Neural cell (in vitro differentiated cells): ENCODE results near the gene CAPN15. TPM values are rescaled to one million over a fixed set of nuclear protein-coding genes. Genes with fewer than 3 reads are reported as not detected.

Source experiments
- H2AFZ ChIP-seq: fragments of 200-600, 300-800 bp; sonication (generic), shearing (Covaris generic); 2 replicates; pipeline ENCODE4 v1.6.0; 2014; ENCODE audit warnings: low read depth, mild to moderate bottlenecking, antibody characterized with exemption, low read length, moderate library complexity
- H3F3A ChIP-seq: fragments of 200-600 bp; shearing (Covaris generic); 2 replicates; pipeline ENCODE4 v1.6.1; 2016; ENCODE audit warnings: mild to moderate bottlenecking, moderate library complexity, mixed read lengths, antibody characterized with exemption, low read length; ENCODE audit not compliant: insufficient read depth, poor library complexity, severe bottlenecking
- H3K27ac ChIP-seq: fragments of 200-600, 300-800 bp; sonication (generic), shearing (Covaris generic); 2 replicates; pipeline ENCODE4 v1.5.1; 2014; ENCODE audit warnings: mild to moderate bottlenecking, low read length, moderate library complexity
- H3K27me3 ChIP-seq: fragments of 300-800, 200-600 bp; sonication (generic), shearing (Covaris generic); 2 replicates; pipeline ENCODE4 v1.6.0; 2014; ENCODE audit warnings: mild to moderate bottlenecking, low read depth, low read length, moderate library complexity; ENCODE audit not compliant: insufficient read depth
- H3K36me3 ChIP-seq: fragments of 300-800, 200-600 bp; sonication (generic), shearing (Covaris generic); 2 replicates; pipeline ENCODE4 v1.5.1; 2014; ENCODE audit warnings: mild to moderate bottlenecking, antibody characterized with exemption, low read length, moderate library complexity; ENCODE audit not compliant: insufficient read depth
- H3K4me2 ChIP-seq: fragments of 300-800, 200-600 bp; sonication (generic), shearing (Covaris generic); 2 replicates; pipeline ENCODE4 v1.6.0; 2014; ENCODE audit warnings: mild to moderate bottlenecking, low read length
- H3K4me3 ChIP-seq: fragments of 300-800, 200-600 bp; sonication (generic), shearing (Covaris generic); 2 replicates; pipeline ENCODE4 v1.5.1; 2014; ENCODE audit warnings: mild to moderate bottlenecking, low read length, moderate library complexity
- H3K79me2 ChIP-seq: fragments of 200-600 bp; shearing (Covaris generic); replicated peaks from 2 replicates; pipeline ENCODE4 v1.6.0; 2014; ENCODE audit warnings: mild to moderate bottlenecking, low read length, moderate library complexity; ENCODE audit not compliant: insufficient read depth
- H3K9ac ChIP-seq: fragments of 300-800, 200-600 bp; sonication (generic), shearing (Covaris generic); 2 replicates; pipeline ENCODE4 v1.6.1; 2016; ENCODE audit warnings: mild to moderate bottlenecking, low read length, mixed read lengths
- H3K9me2 ChIP-seq: fragments of 200-600 bp; shearing (Covaris generic); 2 replicates; pipeline ENCODE4 v1.6.1; 2016; ENCODE audit warnings: mild to moderate bottlenecking, low read length, mixed read lengths; ENCODE audit not compliant: insufficient read depth
- H3K9me3 ChIP-seq: fragments of 200-600, 300-800 bp; sonication (generic), shearing (Covaris generic); 2 replicates; pipeline ENCODE4 v1.6.1; 2016; ENCODE audit warnings: mild to moderate bottlenecking, mixed run types, low read length, moderate library complexity, mixed read lengths
- H4K20me1 ChIP-seq: fragments of 200-600 bp; shearing (Covaris generic); 2 replicates; pipeline ENCODE4 v1.6.1; 2016; ENCODE audit warnings: mild to moderate bottlenecking, mixed run types; ENCODE audit not compliant: insufficient read depth
- CTCF ChIP-seq: fragments of 450-650 bp; IDR thresholded peaks from 2 replicates; pipeline ENCODE4 v1.5.1; 2014; ENCODE audit warnings: antibody characterized with exemption, mild to moderate bottlenecking, moderate library complexity; ENCODE audit not compliant: poor library complexity, severe bottlenecking
- EP300 ChIP-seq: fragments of 450-650 bp; conservative IDR thresholded peaks from 2 replicates; pipeline ENCODE4 v1.6.1; 2014; ENCODE audit warnings: antibody characterized with exemption, mild to moderate bottlenecking, moderate library complexity; ENCODE audit not compliant: poor library complexity, severe bottlenecking
- EZH2 ChIP-seq: fragments of 200-600, 300-800 bp; shearing (Covaris generic), sonication (generic); IDR thresholded peaks from 2 replicates; pipeline ENCODE4 v1.6.1; 2014; ENCODE audit warnings: antibody characterized with exemption, low read length, borderline replicate concordance, mild to moderate bottlenecking; ENCODE audit not compliant: insufficient read depth, poor library complexity, severe bottlenecking
- MXI1 ChIP-seq: fragments of 450-650 bp; conservative IDR thresholded peaks from 2 replicates; pipeline ENCODE4 v1.6.1; 2014; ENCODE audit warnings: antibody characterized with exemption, mild to moderate bottlenecking; ENCODE audit not compliant: poor library complexity, severe bottlenecking
- POLR2AphosphoS5 ChIP-seq: IDR thresholded peaks from 2 replicates; pipeline ENCODE4 v1.6.1; 2012
- RAD21 ChIP-seq: fragments of 450-650 bp; conservative IDR thresholded peaks from 2 replicates; pipeline ENCODE4 v1.6.1; 2014; ENCODE audit warnings: antibody characterized with exemption, mild to moderate bottlenecking, moderate library complexity
- REST ChIP-seq: IDR thresholded peaks from 2 replicates; pipeline ENCODE4 v1.6.1; 2012; ENCODE audit warnings: borderline replicate concordance
- SMC3 ChIP-seq: fragments of 450-650 bp; conservative IDR thresholded peaks from 2 replicates; pipeline ENCODE4 v1.6.1; 2014; ENCODE audit warnings: antibody characterized with exemption, mild to moderate bottlenecking, moderate library complexity; ENCODE audit not compliant: poor library complexity
- TAF1 ChIP-seq: IDR thresholded peaks from 2 replicates; pipeline ENCODE4 v1.6.1; 2012; ENCODE audit warnings: low read depth
- polyA plus RNA-seq: library from polyadenylated mRNA; depleted of rRNA; stranded (reverse); fragments of >200 nt; gene quantifications from 2 replicates; pipeline ENCODE4 v1.2.3, GENCODE V29; 2014

CAPN15 gene
- polyA plus RNA-seq, 1 donor from 2014 or later, result 11.5 TPM

- no peak overlapping the region for H3K27ac ChIP-seq
- H3K4me2 ChIP-seq, result no peak overlapping the region
- H3K27me3 ChIP-seq, result peaks cover 39% of the 10 kb centered on the region
- H2AFZ ChIP-seq, result no peak overlapping the region
- no peaks in the 10 kb centered on the region for H3K9me3 ChIP-seq
- no peaks in the 10 kb centered on the region for H3K79me2 ChIP-seq
- no peaks in the 10 kb centered on the region for H4K20me1 ChIP-seq
- H3K36me3 ChIP-seq, result no peaks in the 10 kb centered on the region
- no peak overlapping the region for H3K9ac ChIP-seq
- no peak overlapping the region for H3K4me3 ChIP-seq
- no peaks in the 10 kb centered on the region for H3F3A ChIP-seq
- H3K9me2 ChIP-seq, result no peaks in the 10 kb centered on the region
- TF ChIP-seq EP300 (no peak), TAF1 (no peak), EZH2 (no peak), MXI1 (no peak), CTCF (no peak), RAD21 (no peak), SMC3 (no peak), POLR2AphosphoS5 (no peak), REST (no peak)
Observed at GRCh38 chr16:560701-561412, 33.3 kb downstream of the CAPN15 start.

GRCh38 chr16:561413-561794 lies 33.9 kb downstream of the CAPN15 start:
- H3K27me3 ChIP-seq, result peaks cover 39% of the 10 kb centered on the region
- H3K9me2 ChIP-seq, result no peaks in the 10 kb centered on the region
- H3K4me3 ChIP-seq, result no peak overlapping the region
- TF ChIP-seq EZH2, result no peak
- no peak for TF ChIP-seq RAD21
- no peak for TF ChIP-seq REST
- TF ChIP-seq POLR2AphosphoS5, result no peak
- TF ChIP-seq EP300, result no peak
- no peak for TF ChIP-seq CTCF
- TF ChIP-seq SMC3, result no peak
- TF ChIP-seq TAF1, result no peak
- TF ChIP-seq MXI1, result no peak
- no peak overlapping the region for H2AFZ ChIP-seq
- no peak overlapping the region for H3K4me2 ChIP-seq
- H4K20me1 ChIP-seq, result no peaks in the 10 kb centered on the region
- no peaks in the 10 kb centered on the region for H3K9me3 ChIP-seq
- H3K9ac ChIP-seq, result no peak overlapping the region
- H3F3A ChIP-seq, result no peaks in the 10 kb centered on the region
- no peaks in the 10 kb centered on the region for H3K79me2 ChIP-seq
- no peaks in the 10 kb centered on the region for H3K36me3 ChIP-seq
- H3K27ac ChIP-seq, result no peak overlapping the region
